ENCODE results near the gene NCOA1. TPM values are rescaled to one million over a fixed set of nuclear protein-coding genes. Genes with fewer than 3 reads are reported as not detected.

Gene NCOA1
- total RNA-seq, 2 donors from 2014 or later: 20.1 to 22.6 TPM

GRCh38 chr2:24779116-24779515 is 288.1 kb downstream of the NCOA1 start:
- 94 to 95% methylated on average over 2 of the region's 2 CpGs for WGBS, 2 experiments (ENCODE audit: insufficient coverage in 1 of 2, insufficient read length in 1 of 2)
- H3K36me3 ChIP-seq (ENCODE audit: control insufficient read depth, insufficient read depth, low read length): no peaks in the 10 kb centered on the region
- no peaks in the 10 kb centered on the region for H3K9me3 Mint-ChIP-seq
- TF ChIP-seq, protein P1, sequence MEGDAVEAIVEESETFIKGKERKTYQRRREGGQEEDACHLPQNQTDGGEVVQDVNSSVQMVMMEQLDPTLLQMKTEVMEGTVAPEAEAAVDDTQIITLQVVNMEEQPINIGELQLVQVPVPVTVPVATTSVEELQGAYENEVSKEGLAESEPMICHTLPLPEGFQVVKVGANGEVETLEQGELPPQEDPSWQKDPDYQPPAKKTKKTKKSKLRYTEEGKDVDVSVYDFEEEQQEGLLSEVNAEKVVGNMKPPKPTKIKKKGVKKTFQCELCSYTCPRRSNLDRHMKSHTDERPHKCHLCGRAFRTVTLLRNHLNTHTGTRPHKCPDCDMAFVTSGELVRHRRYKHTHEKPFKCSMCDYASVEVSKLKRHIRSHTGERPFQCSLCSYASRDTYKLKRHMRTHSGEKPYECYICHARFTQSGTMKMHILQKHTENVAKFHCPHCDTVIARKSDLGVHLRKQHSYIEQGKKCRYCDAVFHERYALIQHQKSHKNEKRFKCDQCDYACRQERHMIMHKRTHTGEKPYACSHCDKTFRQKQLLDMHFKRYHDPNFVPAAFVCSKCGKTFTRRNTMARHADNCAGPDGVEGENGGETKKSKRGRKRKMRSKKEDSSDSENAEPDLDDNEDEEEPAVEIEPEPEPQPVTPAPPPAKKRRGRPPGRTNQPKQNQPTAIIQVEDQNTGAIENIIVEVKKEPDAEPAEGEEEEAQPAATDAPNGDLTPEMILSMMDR (conservative IDR thresholded peaks at IDR 0.05): no peak
- DNase-seq: no peak
- H3K4me1 ChIP-seq (ENCODE audit: control insufficient read depth, insufficient read depth, low read length): peaks cover 3% of the 10 kb centered on the region
- H3K36me3 Mint-ChIP-seq (ENCODE audit: low read depth): no peaks in the 10 kb centered on the region
- no peak overlapping the region for H3K9ac ChIP-seq (ENCODE audit: extremely low read depth, low read length, poor library complexity, severe bottlenecking)
- H3K9me3 ChIP-seq (ENCODE audit: control insufficient read depth, low read length): no peaks in the 10 kb centered on the region
- H3K27ac ChIP-seq (ENCODE audit: low read depth, low read length): no peak overlapping the region
- peaks cover 5% of the 10 kb centered on the region for H3K4me1 Mint-ChIP-seq
- H3K4me3 Mint-ChIP-seq: no peak overlapping the region
- no peak overlapping the region for H3K4me3 ChIP-seq (ENCODE audit: low read length)
- no peaks in the 10 kb centered on the region for H3K27me3 Mint-ChIP-seq (ENCODE audit: insufficient read depth)
- no peaks in the 10 kb centered on the region for H3K27me3 ChIP-seq (ENCODE audit: control insufficient read depth, insufficient read depth, low read length, poor library complexity, severe bottlenecking)
- no peak overlapping the region for H3K27ac Mint-ChIP-seq

DNA sequence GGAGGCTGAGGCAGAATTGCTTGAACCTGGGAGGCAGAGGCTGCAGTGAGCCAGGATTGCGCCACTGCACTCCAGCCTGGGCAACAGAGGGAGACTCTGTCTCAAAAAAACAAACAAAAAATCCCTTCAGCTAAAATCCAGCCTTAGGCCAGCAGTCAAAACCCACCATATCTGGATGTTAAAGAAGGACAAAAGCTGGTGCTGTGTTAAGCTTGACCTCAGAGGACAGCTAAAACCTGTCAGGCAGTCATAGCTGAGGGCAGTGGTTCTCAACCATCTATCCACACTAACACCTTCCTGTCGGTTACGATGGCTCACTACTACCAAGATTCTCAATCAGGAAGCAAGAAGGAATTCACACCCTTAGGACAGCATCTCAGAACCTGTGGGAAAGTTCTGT is 292.6 kb downstream of the NCOA1 start:
- Mint-ChIP-seq H3K27me3 (ENCODE audit: insufficient read depth) (peaks cover 2% of the 10 kb centered on the region), H3K9me3 (peaks cover 2% of the 10 kb centered on the region), H3K36me3 (ENCODE audit: low read depth) (peaks cover 4% of the 10 kb centered on the region), H3K4me3 (no peak overlapping the region), H3K4me1 (peaks cover 4% of the 10 kb centered on the region), H3K27ac (no peak overlapping the region)
- Histone ChIP-seq H3K27me3 (ENCODE audit: control insufficient read depth, insufficient read depth, low read length, poor library complexity, severe bottlenecking) (no peaks in the 10 kb centered on the region), H3K9me3 (ENCODE audit: control insufficient read depth, low read length) (no peaks in the 10 kb centered on the region), H3K4me3 (ENCODE audit: low read length) (no peak overlapping the region), H3K9ac (ENCODE audit: extremely low read depth, low read length, poor library complexity, severe bottlenecking) (no peak overlapping the region), H3K4me1 (ENCODE audit: control insufficient read depth, insufficient read depth, low read length) (no peaks in the 10 kb centered on the region), H3K27ac (ENCODE audit: low read depth, low read length) (no peak overlapping the region), H3K36me3 (ENCODE audit: control insufficient read depth, insufficient read depth, low read length) (no peaks in the 10 kb centered on the region)
- no peak for DNase-seq
- WGBS, 2 experiments (ENCODE audit: insufficient coverage in 1 of 2, insufficient read length in 1 of 2): 89 to 100% methylated on average over 2 to 3 of the region's 3 CpGs
- TF ChIP-seq, protein P1 (conservative IDR thresholded peaks at IDR 0.05): no peak

GRCh38 chr2:24785671-24786321 is 294.7 kb downstream of the NCOA1 start:
- no peaks in the 10 kb centered on the region for H3K9me3 ChIP-seq (ENCODE audit: control insufficient read depth, low read length)
- H3K27me3 Mint-ChIP-seq (ENCODE audit: insufficient read depth): peaks cover 2% of the 10 kb centered on the region
- H3K9me3 Mint-ChIP-seq: peaks cover 2% of the 10 kb centered on the region
- peaks cover 7% of the 10 kb centered on the region for H3K36me3 ChIP-seq (ENCODE audit: control insufficient read depth, insufficient read depth, low read length)
- H3K4me3 ChIP-seq (ENCODE audit: low read length): no peak overlapping the region
- H3K27me3 ChIP-seq (ENCODE audit: control insufficient read depth, insufficient read depth, low read length, poor library complexity, severe bottlenecking): no peaks in the 10 kb centered on the region
- no peak overlapping the region for H3K27ac ChIP-seq (ENCODE audit: low read depth, low read length)
- TF ChIP-seq, protein P1 (conservative IDR thresholded peaks at IDR 0.05): no peak
- H3K4me3 Mint-ChIP-seq: no peak overlapping the region
- H3K4me1 ChIP-seq (ENCODE audit: control insufficient read depth, insufficient read depth, low read length): no peaks in the 10 kb centered on the region
- DNase-seq: no peak
- WGBS, 2 experiments (ENCODE audit: insufficient coverage in 1 of 2, insufficient read length in 1 of 2): 94 to 100% methylated on average over 4 to 6 of the region's 6 CpGs
- no peak overlapping the region for H3K27ac Mint-ChIP-seq
- peaks cover 15% of the 10 kb centered on the region for H3K36me3 Mint-ChIP-seq (ENCODE audit: low read depth)
- peaks cover 9% of the 10 kb centered on the region for H3K4me1 Mint-ChIP-seq
- no peak overlapping the region for H3K9ac ChIP-seq (ENCODE audit: extremely low read depth, low read length, poor library complexity, severe bottlenecking)

Measured in endodermal cell (in vitro differentiated cells).